NCI-H2029 treated with DMSO at 0.1 percent for 48 hours (cell line): Measurements from ENCODE around the gene BPIFB6.

ENCODE experiments used
- DNase-seq: peaks from one replicate; lab custom pipeline; 2025; lab: John Stamatoyannopoulos, UW

The BPIFB6 gene

DNA sequence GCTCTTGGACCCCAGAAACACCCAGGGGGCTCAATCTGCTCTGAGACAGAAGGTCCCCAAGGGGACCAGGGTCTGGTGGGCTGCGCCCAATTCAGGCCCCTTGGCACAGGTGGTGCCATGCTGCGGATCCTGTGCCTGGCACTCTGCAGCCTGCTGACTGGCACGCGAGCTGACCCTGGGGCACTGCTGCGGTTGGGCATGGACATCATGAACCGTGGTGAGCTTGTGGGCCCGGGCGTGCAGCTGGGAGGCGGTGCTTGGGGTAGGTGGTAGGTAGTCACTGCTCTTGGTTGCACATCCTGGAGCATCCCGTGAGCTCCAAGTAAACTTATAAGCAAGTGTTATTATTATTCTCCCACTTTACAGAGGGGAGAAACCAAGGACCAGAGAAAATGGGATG lies at the start of gene BPIFB6:
BPIFB6 (plus strand) TSS at position 118 of the 400 bp plus-strand sequence; CDS start at position 118, 0 bp downstream.
- DNase-seq: no peak

GRCh38 chr20:32982617-32983458 lies 48.6 kb upstream of the BPIFB6 start:
- DNase-seq: peak; percentile 60

DNA sequence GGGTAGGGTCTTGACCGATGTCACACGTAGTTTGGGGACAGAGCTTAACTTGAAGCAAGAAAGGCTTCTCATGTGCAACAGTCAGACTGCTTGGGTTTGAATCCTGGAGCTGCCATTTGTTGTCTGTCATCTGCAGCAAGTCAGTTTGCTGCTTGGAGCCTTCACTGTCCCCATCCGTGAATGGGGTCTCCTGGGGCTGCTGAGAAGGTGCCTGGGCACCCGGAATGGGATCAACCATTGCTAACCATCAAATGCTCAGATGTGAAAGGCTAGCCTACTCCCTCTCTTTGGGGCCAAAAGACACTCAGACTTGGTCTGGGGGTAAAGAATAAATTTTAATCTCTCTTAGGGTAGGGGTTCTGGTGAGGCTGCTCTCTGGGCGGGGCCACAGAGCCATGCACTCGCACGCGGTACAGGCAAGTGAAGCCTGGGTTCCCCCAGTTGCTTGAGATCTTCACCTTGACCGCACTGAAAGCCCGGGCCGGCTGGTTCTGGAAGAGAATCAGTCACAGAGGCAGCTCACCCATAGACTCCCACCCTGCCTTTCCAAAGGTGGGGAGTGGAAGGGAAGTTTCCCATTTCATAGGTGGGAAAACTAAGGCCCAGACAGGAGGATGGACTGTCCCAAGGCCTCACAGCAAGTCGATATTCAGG lies 47.9 kb upstream of the BPIFB6 start:
- no peak for DNase-seq

GRCh38 chr20:32984196-32984595 lies 47.3 kb upstream of the BPIFB6 start:
- no peak for DNase-seq

DNA sequence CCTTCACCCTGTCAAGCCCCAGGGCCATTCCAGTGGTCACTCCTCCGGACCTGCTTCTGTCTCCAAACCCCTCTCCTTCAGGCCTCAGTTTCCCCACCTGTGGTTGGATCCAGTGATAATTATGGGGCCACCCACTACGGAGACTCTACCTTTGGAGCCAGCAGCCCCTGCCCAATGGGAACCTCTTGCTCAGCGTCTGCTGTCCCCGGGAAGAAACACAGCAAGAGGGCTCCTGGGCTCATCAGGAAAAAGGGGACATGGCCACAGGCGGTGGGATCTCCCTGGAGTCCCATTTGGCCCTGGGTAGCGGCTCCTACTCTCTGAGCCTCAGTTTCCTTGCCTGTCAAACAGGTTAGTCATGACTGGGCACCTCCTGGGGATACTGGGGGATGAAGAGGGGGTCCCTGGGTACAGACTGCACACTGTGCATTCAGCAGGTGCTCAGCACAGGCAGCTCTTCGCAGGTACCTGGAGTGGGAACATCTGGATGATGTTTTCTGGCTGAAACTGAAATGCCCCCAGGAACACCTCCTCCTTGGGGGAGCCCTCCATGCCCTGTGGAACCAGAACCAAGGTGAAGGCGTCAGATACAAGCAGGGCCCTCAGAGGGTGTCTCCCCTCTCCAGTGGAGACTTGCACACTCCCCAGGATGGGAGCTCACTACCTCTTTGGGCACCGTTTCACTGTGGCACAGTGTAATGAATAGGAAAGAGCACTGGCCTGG lies 46.7 kb upstream of the BPIFB6 start:
- no peak for DNase-seq

GRCh38 chr20:32985596-32985995 lies 45.9 kb upstream of the BPIFB6 start:
- no peak for DNase-seq

DNA sequence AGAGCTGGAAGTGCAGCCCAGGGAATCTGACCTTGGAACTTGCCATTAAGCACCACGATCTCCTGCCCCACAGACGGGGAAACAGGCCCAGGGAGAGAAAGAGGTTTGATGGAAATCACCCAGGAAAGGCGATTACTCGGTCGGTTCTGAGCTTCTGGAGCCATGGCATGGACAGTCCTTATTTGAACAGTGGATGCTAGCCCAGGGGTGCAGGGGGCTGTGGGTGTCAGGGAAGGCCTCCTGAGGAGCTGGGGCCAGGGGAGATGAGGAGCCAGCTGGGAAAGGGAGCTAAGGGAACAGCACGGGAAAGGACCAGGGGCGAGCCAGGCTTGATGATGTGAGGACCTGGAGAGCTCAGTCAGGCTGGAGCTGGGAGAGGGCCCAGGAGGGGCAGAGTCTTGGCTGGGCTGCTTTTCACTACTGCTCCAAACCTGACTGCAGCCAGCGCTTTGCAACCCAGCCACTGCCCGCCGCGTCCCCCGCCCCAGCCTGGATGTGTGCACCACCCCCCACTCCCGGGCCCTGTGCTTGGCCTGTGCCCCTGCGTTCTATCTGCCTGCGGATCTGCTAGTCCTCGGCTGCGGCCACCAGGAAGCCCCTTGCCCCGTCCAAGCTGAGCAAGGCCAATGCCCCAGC lies 45.0 kb upstream of the BPIFB6 start:
- no peak for DNase-seq

- no peak for DNase-seq
Measured at GRCh38 chr20:32987044-32987825, 44.2 kb upstream of the BPIFB6 start.

DNA sequence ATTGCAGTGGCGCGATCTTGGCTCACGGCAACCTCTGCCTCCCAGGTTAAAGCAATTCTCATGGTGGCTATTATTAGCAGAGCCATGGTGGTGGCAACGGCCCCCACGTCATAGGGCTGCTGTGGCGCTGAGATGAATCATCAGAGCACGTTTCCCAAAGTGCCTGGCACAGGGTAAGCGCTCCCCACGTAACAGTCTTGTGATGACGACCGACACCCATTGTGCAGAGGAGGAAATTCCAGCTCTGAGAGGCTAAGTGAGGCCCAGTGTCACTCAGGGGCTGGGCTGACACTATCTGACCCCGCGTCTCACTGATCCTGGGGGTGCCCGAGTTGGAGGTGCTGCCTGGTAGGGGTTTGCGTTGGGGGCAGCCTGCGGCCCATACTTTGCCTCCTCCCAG lies 43.4 kb upstream of the BPIFB6 start:
- DNase-seq: no peak

- DNase-seq: no peak
Measured at GRCh38 chr20:32989507-32990283, 41.8 kb upstream of the BPIFB6 start.

- no peak for DNase-seq
Measured at GRCh38 chr20:32990426-32990825, 41.0 kb upstream of the BPIFB6 start.

GRCh38 chr20:32991383-32991782 lies 40.1 kb upstream of the BPIFB6 start:
- DNase-seq: no peak

GRCh38 chr20:32991792-32992641 lies 39.4 kb upstream of the BPIFB6 start:
- DNase-seq: no peak

DNA sequence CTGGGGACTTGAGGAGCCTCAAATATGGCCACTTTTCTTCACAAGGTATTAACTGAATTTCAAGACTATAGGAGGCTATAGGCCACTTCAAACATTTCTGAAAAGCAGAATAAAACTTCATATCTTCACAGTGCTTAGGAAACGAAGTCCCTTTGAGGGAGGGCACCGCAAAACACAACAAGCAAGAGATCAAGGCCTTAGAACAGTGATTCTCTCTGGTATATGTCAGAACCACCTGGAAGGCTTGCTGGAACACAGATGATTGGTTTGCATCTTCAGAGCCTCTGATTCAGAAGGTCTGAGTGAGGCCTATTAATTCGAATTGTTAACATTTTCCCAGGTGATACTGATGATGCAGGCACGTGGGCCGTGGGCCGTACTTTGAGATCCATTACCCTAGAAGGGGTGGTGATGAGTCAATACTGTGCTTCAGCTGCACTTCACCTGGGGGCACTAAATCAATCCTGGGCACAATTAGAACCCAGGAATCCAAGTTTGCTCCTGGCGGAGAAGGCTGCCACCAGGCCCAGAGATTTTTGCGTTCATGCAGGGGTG lies 37.9 kb upstream of the BPIFB6 start:
- DNase-seq: no peak

DNA sequence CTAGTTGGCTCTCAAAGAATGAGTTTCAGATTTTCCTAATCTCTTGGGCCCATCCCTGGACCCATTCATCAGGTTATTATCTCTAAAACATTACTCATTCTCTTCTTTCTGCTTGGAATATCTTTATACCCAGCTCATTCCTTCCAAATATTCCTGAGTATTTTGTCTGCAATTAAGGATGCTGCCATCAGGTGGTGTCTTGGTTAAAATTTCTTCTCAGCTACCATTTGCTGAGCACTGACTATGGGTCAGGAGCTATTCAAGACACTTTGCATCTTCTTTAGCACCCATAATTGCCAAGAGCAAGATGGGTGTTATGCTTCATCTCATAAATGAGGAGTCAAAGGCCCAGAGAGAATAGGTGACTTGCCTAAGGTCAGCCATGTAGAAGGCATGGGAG lies 35.6 kb upstream of the BPIFB6 start:
- DNase-seq: no peak

GRCh38 chr20:32997431-32997830 lies 34.0 kb upstream of the BPIFB6 start:
- DNase-seq: no peak

DNA sequence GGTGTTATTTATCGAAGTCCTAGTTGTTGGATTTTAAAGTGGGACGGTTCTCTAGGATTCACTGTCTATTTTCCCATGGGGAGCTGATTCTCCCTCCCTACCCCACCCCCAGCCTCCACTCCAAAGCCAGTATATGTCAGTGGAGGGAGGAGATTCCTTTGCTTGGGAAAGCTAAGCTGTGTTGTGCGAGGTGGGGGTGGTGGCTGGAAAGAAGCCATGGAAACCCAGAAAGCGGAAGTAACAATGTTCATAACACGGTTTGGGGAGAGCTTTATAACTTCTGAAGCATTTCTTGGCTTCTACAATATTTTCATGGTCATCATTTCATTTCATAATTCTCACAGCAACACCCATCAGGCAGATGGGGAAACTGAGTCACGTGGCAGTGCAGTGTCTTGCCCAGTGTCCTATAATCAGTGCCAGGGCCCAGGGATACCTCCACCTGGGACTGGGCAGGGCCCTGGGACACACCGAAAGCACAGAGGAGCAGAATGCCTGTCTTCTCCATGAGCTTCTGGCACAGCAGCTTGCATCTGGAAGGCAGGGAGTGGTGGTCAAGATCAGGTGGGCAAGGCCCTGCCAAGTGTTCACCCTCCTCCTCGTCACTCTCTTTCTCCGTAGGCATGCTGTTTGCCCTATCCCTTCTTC lies 31.7 kb upstream of the BPIFB6 start:
- DNase-seq: no peak

DNA sequence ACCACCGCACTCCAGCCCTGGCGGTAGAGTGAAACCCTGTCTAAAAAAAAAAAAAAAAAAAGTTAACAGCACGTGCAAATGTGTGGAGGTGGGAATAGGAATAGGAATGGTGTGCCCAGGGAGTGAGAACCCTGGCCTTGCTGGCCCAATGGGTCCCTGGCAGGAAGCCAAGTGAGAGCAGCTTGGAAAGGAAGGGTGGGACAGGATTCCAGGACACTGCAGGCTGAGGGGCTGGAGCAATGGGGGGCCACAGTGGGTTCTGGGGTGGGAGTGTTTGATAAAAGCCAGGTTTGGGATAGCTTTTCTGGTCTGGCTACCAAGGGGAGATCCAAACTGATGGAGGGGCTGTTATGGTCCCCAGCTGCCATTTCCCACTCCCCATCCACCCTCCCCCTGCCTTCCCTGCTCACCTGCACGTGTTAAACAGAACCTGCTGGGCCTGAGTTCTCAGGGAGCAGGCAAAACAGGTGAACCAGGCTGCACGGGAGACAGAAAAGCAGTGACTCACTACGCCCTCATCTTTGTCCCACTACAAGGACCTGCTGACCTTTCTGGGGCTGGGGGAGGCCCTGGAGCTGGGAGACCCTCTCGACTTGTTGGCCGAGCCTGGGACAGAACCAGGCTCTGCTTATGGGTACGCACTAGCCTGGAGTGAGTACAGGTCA lies 30.5 kb upstream of the BPIFB6 start:
- no peak for DNase-seq
